Measurements from ENCODE around the gene ELMO1.

- TF ChIP-seq CTCF (conservative IDR thresholded peaks at IDR 0.05; ENCODE audit: low read depth in 2 of 2) = no peak
- no peak for TF ChIP-seq EZH2 (IDR thresholded peaks at IDR 0.05; ENCODE audit: low read depth, unreplicated experiment)
- TF ChIP-seq STAT1 (IDR thresholded peaks at IDR 0.05; ENCODE audit: unreplicated experiment) = no peak
- TF ChIP-seq ETS1 (IDR thresholded peaks at IDR 0.05) = no peak
- TF ChIP-seq POLR2AphosphoS5 (IDR thresholded peaks at IDR 0.05; ENCODE audit: low read depth) = no peak
These were observed 106.4 kb downstream of the ELMO1 start for GRCh38 chr7:37342176-37342687.

Data from GM23338 (cell line).